ENCODE data around the gene CCDC106. TPM values are rescaled to one million over a fixed set of nuclear protein-coding genes. Genes with fewer than 3 reads are reported as not detected.

Gene CCDC106
- total RNA-seq, result 10 to 100 TPM in 1 of 2 experiments, 1 to 10 TPM in 1; 8.8 to 11.2 TPM

DNA sequence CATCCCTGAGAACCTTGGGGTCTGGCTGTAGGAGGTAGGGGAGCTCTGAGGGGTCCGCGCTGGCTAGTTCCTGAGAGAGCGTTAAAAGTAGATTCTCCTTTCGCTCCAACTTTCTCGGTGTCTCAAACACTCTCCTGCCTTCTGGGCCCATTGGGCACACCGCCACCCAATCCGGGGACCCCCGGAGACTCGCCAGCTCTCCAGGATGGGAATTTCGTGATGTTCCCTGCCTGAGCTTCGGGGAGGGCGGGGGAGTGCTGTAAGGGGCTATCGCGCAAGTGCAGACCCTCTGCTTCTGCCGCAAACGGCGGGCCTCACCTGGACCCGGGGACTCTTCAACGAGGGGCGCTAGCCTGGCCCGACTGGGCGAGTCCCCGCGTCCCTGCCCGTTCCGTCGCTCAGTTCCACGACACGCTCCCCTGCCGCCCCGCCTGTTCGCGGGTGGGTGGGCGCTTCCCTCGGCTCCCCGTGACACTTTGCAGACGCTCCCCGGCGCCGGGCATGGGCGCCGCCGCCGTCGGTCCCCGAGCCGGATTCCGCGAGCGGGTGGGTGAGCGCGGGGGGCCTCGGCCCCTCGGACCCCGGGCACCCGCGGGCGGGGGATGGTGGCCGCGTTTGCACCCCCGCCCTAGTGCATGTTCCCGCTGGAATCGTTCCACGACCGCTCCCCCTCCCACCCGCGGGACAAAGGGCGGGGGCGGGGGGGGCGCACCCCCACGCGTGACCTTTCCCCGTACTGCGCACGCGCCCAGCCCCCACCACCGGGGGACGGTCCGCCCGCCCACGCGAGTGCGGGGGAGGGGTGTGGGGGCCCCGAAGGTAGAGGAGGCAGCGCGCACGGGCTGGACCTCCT is at the start of gene CCDC106:
Gene CCDC106 (plus strand): TSS at position 481 of the 853 bp plus-strand sequence. CDS start 835 bp downstream, outside the sequence.
- Mint-ChIP-seq H3K4me1 (ENCODE audit: low read depth) (peaks cover 59% of the 10 kb centered on the region), H3K27me3 (no peaks in the 10 kb centered on the region), H3K9me3 (no peaks in the 10 kb centered on the region), H3K4me3 (peak within 1 kb of the TSS; percentile 79), H3K27ac (peak within 1 kb of the TSS; percentile 90), H3K36me3 (ENCODE audit: low read depth) (peaks cover 44% of the 10 kb centered on the region)
- intact Hi-C loops (cut with micrococcal nuclease), result no loop called here
- TF ChIP-seq, protein P1, sequence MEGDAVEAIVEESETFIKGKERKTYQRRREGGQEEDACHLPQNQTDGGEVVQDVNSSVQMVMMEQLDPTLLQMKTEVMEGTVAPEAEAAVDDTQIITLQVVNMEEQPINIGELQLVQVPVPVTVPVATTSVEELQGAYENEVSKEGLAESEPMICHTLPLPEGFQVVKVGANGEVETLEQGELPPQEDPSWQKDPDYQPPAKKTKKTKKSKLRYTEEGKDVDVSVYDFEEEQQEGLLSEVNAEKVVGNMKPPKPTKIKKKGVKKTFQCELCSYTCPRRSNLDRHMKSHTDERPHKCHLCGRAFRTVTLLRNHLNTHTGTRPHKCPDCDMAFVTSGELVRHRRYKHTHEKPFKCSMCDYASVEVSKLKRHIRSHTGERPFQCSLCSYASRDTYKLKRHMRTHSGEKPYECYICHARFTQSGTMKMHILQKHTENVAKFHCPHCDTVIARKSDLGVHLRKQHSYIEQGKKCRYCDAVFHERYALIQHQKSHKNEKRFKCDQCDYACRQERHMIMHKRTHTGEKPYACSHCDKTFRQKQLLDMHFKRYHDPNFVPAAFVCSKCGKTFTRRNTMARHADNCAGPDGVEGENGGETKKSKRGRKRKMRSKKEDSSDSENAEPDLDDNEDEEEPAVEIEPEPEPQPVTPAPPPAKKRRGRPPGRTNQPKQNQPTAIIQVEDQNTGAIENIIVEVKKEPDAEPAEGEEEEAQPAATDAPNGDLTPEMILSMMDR (IDR thresholded peaks at IDR 0.05), result no peak
- DNase-seq (peak; percentile 49), ATAC-seq (no peak)
- ChIA-PET POLR2A (interaction anchor here (0.9 to 3.0 kb wide), 6 partner anchors 10 to 161 kb away, joined by 5 to 9 read pairs (median 5); partner anchors contain the start of genes FIZ1, ZNF524 and ZNF784), CTCF (interaction anchor here (0.9 to 5.2 kb wide), 5 partner anchors 11 to 181 kb away, joined by 3 to 36 read pairs (median 4); no protein-coding TSS in a partner anchor)

DNA sequence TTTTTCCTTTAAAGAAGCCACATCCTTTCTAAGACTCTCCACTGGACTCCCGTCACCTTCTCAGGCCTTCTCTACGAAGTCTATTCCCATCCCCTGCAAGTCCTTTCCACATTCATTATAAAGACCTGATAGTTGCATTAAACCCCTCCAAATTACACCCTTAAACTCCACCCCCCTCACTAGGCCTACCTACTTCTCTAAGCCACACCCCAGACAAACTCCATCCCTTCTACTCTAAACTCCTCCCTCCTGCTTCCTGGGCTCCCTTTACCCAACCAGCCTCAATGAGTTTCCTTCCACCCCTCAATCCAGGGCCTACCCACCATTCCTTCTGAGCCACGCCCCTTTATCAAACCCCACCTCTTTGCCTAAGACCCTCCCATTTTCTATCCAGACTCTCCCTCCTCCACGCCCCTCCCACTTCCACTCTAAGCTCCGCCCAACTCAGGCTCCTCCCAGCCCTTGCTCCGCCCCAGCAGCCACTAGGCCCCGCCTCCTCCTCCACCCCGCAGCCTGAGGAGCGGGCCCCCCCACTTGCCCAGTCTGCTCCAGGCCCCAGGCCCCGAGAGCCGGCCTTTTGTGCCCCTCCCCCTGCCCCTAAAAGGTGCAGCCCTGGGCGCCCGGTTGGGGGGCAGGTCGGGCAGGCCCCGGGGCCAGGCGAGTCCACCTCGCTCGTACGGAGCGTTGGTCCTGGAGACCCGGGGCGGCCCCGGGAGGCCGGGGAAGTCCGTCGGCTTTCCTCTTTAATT is 49.1 kb upstream of the CCDC106 start:
- Mint-ChIP-seq H3K9me3 (peaks cover 4% of the 10 kb centered on the region), H3K4me1 (ENCODE audit: low read depth) (peaks cover 27% of the 10 kb centered on the region), H3K4me3 (peak overlapping the region; percentile 88), H3K36me3 (ENCODE audit: low read depth) (peaks cover 39% of the 10 kb centered on the region), H3K27ac (peak overlapping the region; percentile 99), H3K27me3 (no peaks in the 10 kb centered on the region)
- ChIA-PET CTCF (interaction anchor here (1.0 to 4.0 kb wide), 6 partner anchors 12 to 95 kb away, joined by 3 to 24 read pairs (median 5); no protein-coding TSS in a partner anchor), POLR2A (interaction anchor here (0.9 to 2.2 kb wide), 7 partner anchors 13 to 122 kb away, joined by 3 to 8 read pairs (median 4); partner anchors contain the start of genes ZNF581, ZNF628 and ZNF784)
- ATAC-seq, result peak; percentile 85
- peak; percentile 96 for DNase-seq
- intact Hi-C loops (cut with micrococcal nuclease), result no loop called here
- TF ChIP-seq, protein P1 (IDR thresholded peaks at IDR 0.05), result no peak

- peak; percentile 74 for ATAC-seq
- TF ChIP-seq, protein P1 (IDR thresholded peaks at IDR 0.05), result no peak
- peaks cover 28% of the 10 kb centered on the region for H3K4me1 Mint-ChIP-seq (ENCODE audit: low read depth)
- H3K9me3 Mint-ChIP-seq, result peaks cover 4% of the 10 kb centered on the region
- peak; percentile 98 for DNase-seq
- H3K27ac Mint-ChIP-seq, result peak within 1 kb of the TSS; percentile 99
- intact Hi-C loops (cut with micrococcal nuclease), result no loop called here
- peak within 1 kb of the TSS; percentile 88 for H3K4me3 Mint-ChIP-seq
- no peaks in the 10 kb centered on the region for H3K27me3 Mint-ChIP-seq
- ChIA-PET POLR2A (interaction anchor here (0.6 to 2.2 kb wide), 10 partner anchors 14 to 396 kb away, joined by 3 to 8 read pairs (median 4); partner anchors contain the start of genes ZNF581, ZNF628 and ZNF784), CTCF (interaction anchor here (1.2 to 4.0 kb wide), 5 partner anchors 12 to 95 kb away, joined by 3 to 24 read pairs (median 6); no protein-coding TSS in a partner anchor)
- H3K36me3 Mint-ChIP-seq (ENCODE audit: low read depth), result peaks cover 39% of the 10 kb centered on the region
These were observed 48.6 kb upstream of the CCDC106 start, which contains the start of gene FIZ1 for GRCh38 chr19:55599468-55599841. FIZ1 (minus strand) TSS chr19:55599517; CDS start chr19:55597865, 1,652 bp downstream.

- CTCF ChIA-PET, result interaction anchor here (1.3 to 4.0 kb wide), 4 partner anchors 26 to 96 kb away, joined by 4 to 24 read pairs (median 8); no protein-coding TSS in a partner anchor
- ATAC-seq (peak; percentile 50), DNase-seq (peak; percentile 86)
- peaks cover 32% of the 10 kb centered on the region for H3K4me1 Mint-ChIP-seq (ENCODE audit: low read depth)
- peaks cover 2% of the 10 kb centered on the region for H3K9me3 Mint-ChIP-seq
- POLR2A ChIA-PET, result interaction anchor here (0.6 to 2.2 kb wide), 9 partner anchors 14 to 397 kb away, joined by 3 to 8 read pairs (median 5); partner anchors contain the start of genes ZNF581, ZNF628 and ZNF784
- intact Hi-C loops (cut with micrococcal nuclease), result no loop called here
- H3K27me3 Mint-ChIP-seq, result no peaks in the 10 kb centered on the region
- H3K4me3 Mint-ChIP-seq, result peak within 1 kb of the TSS; percentile 88
- H3K27ac Mint-ChIP-seq, result peak within 1 kb of the TSS; percentile 99
- TF ChIP-seq, protein P1 (IDR thresholded peaks at IDR 0.05), result no peak
- peaks cover 34% of the 10 kb centered on the region for H3K36me3 Mint-ChIP-seq (ENCODE audit: low read depth)
These were observed 48.0 kb upstream of the CCDC106 start, which contains the start of gene ZNF524 for GRCh38 chr19:55599842-55600661. ZNF524 (plus strand) TSS chr19:55600288; CDS start chr19:55602113, 1,825 bp downstream.
